NCI-H345 (cell line): ENCODE results near the gene ACTG1.

ENCODE experiments used
- DNase-seq: peaks from one replicate; lab custom pipeline; 2025; lab: John Stamatoyannopoulos, UW

ACTG1 gene

GRCh38 chr17:81481073-81481799 is 31.4 kb downstream of the ACTG1 start:
- DNase-seq = peak; percentile 88

- DNase-seq = no peak
Observed at GRCh38 chr17:81480140-81481072, 32.2 kb downstream of the ACTG1 start.

GRCh38 chr17:81479175-81480071 is 33.2 kb downstream of the ACTG1 start:
- no peak for DNase-seq

GRCh38 chr17:81478119-81478518 is 34.5 kb downstream of the ACTG1 start:
- no peak for DNase-seq

GRCh38 chr17:81477173-81477572 is 35.4 kb downstream of the ACTG1 start:
- DNase-seq = no peak

GRCh38 chr17:81476635-81477034 is 36.0 kb downstream of the ACTG1 start:
- no peak for DNase-seq

GRCh38 chr17:81476097-81476496 is 36.5 kb downstream of the ACTG1 start:
- no peak for DNase-seq

GRCh38 chr17:81474958-81475357 is 37.6 kb downstream of the ACTG1 start:
- no peak for DNase-seq

GRCh38 chr17:81473019-81473418 is 39.6 kb downstream of the ACTG1 start:
- no peak for DNase-seq

- DNase-seq = peak; percentile 95
Observed at GRCh38 chr17:81471818-81472456, 40.7 kb downstream of the ACTG1 start.

GRCh38 chr17:81470944-81471817 is 41.4 kb downstream of the ACTG1 start:
- DNase-seq = no peak

- DNase-seq = no peak
Observed at GRCh38 chr17:81470270-81470943, 42.2 kb downstream of the ACTG1 start.

GRCh38 chr17:81469266-81469665 is 43.3 kb downstream of the ACTG1 start:
- DNase-seq = no peak

GRCh38 chr17:81468770-81469121 is 43.9 kb downstream of the ACTG1 start:
- DNase-seq = no peak

GRCh38 chr17:81468111-81468769 is 44.4 kb downstream of the ACTG1 start:
- no peak for DNase-seq

- DNase-seq = no peak
Observed at GRCh38 chr17:81466564-81467472, 45.8 kb downstream of the ACTG1 start.

GRCh38 chr17:81465910-81466309 is 46.7 kb downstream of the ACTG1 start:
- DNase-seq = no peak

GRCh38 chr17:81464586-81464985 is 48.0 kb downstream of the ACTG1 start:
- no peak for DNase-seq

GRCh38 chr17:81463506-81463905 is 49.1 kb downstream of the ACTG1 start:
- DNase-seq = no peak
